SK-N-SH treated with all-trans-retinoic acid at 6 μM for 48 hours (cell line): ENCODE results near the gene ZNF346.

Experiments
- ATAC-seq: fragments of 200-7000 bp; cut with Tn5 transposase; 3 replicates; pipeline ENCODE4 v1.9.1; 2020; ENCODE audit warnings: mild to moderate bottlenecking, moderate library complexity
- BACH2 ChIP-seq: fragments of 250-450 bp; sonication (Bioruptor Pico); IDR thresholded peaks from 2 replicates; pipeline ENCODE4 v1.9.0; 2021; ENCODE audit warnings: mild to moderate bottlenecking, borderline replicate concordance
- CSDC2 ChIP-seq: fragments of 250-450 bp; sonication (Bioruptor Pico); IDR thresholded peaks from 2 replicates; pipeline ENCODE4 v1.5.0; 2020; ENCODE audit warnings: mild to moderate bottlenecking, moderate library complexity
- CSRNP3 ChIP-seq: fragments of 250-450 bp; sonication (Bioruptor Pico); IDR thresholded peaks from 2 replicates; pipeline ENCODE4 v1.5.1; 2021; ENCODE audit warnings: mild to moderate bottlenecking, moderate library complexity
- GLIS3 ChIP-seq: fragments of 250-450 bp; sonication (Bioruptor Pico); IDR thresholded peaks from 2 replicates; pipeline ENCODE4 v1.5.0; 2020; ENCODE audit warnings: mild to moderate bottlenecking, moderate library complexity
- ISL1 ChIP-seq: fragments of 250-450 bp; sonication (Bioruptor Pico); IDR thresholded peaks from 2 replicates; pipeline ENCODE4 v2.1.2; 2022; ENCODE audit warnings: mild to moderate bottlenecking, moderate library complexity
- PATZ1 ChIP-seq: fragments of 250-450 bp; sonication (Bioruptor Pico); IDR thresholded peaks from 2 replicates; pipeline ENCODE4 v1.8.0; 2020; ENCODE audit warnings: mild to moderate bottlenecking, moderate library complexity, borderline replicate concordance
- POU6F1 ChIP-seq: fragments of 250-450 bp; sonication (Bioruptor Pico); IDR thresholded peaks from 2 replicates; pipeline ENCODE4 v1.8.0; 2021; ENCODE audit warnings: low read depth, mild to moderate bottlenecking, moderate library complexity, borderline replicate concordance
- RARB ChIP-seq: fragments of 250-450 bp; sonication (Bioruptor Pico); IDR thresholded peaks from 2 replicates; pipeline ENCODE4 v1.8.0; 2021; ENCODE audit warnings: mild to moderate bottlenecking, moderate library complexity
- TCF4 ChIP-seq: fragments of 250-450 bp; sonication (Bioruptor Pico); IDR thresholded peaks from 2 replicates; pipeline ENCODE4 v1.8.0; 2021; ENCODE audit warnings: mild to moderate bottlenecking, moderate library complexity, borderline replicate concordance
- TOX ChIP-seq: fragments of 250-450 bp; sonication (Bioruptor Pico); IDR thresholded peaks from 2 replicates; pipeline ENCODE4 v1.8.0; 2021; ENCODE audit warnings: mild to moderate bottlenecking, moderate library complexity, borderline replicate concordance
- TSHZ2 ChIP-seq: fragments of 250-450 bp; sonication (Bioruptor Pico); IDR thresholded peaks from 2 replicates; pipeline ENCODE4 v1.5.0; 2020; ENCODE audit warnings: mild to moderate bottlenecking, moderate library complexity
- ZFP3 ChIP-seq: fragments of 250-450 bp; sonication (Bioruptor Pico); IDR thresholded peaks from 2 replicates; pipeline ENCODE4 v1.5.0; 2020; ENCODE audit warnings: mild to moderate bottlenecking, moderate library complexity
- ZNF70 ChIP-seq: fragments of 450-650 bp; formaldehyde crosslinking; IDR thresholded peaks from 2 replicates; pipeline ENCODE4 v1.5.0; 2020; ENCODE audit warnings: mild to moderate bottlenecking, moderate library complexity
- ZNF8 ChIP-seq: fragments of 450-650 bp; formaldehyde crosslinking; IDR thresholded peaks from 2 replicates; pipeline ENCODE4 v1.5.0; 2020; ENCODE audit warnings: mild to moderate bottlenecking, moderate library complexity

ZNF346 gene

GRCh38 chr5:177100714-177101121 is 78.2 kb downstream of the ZNF346 start:
- no peak for TF ChIP-seq ZNF70 (CRISPR knock-in tag)
- TF ChIP-seq BACH2 (CRISPR knock-in tag), result no peak
- TF ChIP-seq GLIS3 (CRISPR knock-in tag), result no peak
- TF ChIP-seq ZFP3 (CRISPR knock-in tag), result no peak
- TF ChIP-seq POU6F1 (CRISPR knock-in tag), result no peak
- no peak for TF ChIP-seq TSHZ2 (CRISPR knock-in tag)
- TF ChIP-seq ZNF8 (CRISPR knock-in tag), result no peak
- TF ChIP-seq CSRNP3, result no peak
- no peak for TF ChIP-seq RARB (CRISPR knock-in tag)
- no peak for TF ChIP-seq CSDC2 (CRISPR knock-in tag)
- TF ChIP-seq ISL1, result no peak
- TF ChIP-seq, all 23 proteins: peak for 0
- no peak for ATAC-seq

GRCh38 chr5:177103523-177104253 is 81.2 kb downstream of the ZNF346 start:
- no peak for ATAC-seq
- TF ChIP-seq TSHZ2 (CRISPR knock-in tag) (no peak), PATZ1 (no peak), GLIS3 (CRISPR knock-in tag) (no peak), CSDC2 (CRISPR knock-in tag) (no peak), TOX (CRISPR knock-in tag) (no peak), TCF4 (CRISPR knock-in tag) (no peak), POU6F1 (CRISPR knock-in tag) (no peak)
